Measurements from ENCODE around the gene SLC25A17.
A peak's percentile ranks its signal among the peaks of the same experiment; 100 is the strongest.
"Not testable (repeated sequence)": the region's sequence is repeated elsewhere in the genome, so short reads cannot be mapped to it uniquely, and the experiment has no call there.

The SLC25A17 gene

DNA sequence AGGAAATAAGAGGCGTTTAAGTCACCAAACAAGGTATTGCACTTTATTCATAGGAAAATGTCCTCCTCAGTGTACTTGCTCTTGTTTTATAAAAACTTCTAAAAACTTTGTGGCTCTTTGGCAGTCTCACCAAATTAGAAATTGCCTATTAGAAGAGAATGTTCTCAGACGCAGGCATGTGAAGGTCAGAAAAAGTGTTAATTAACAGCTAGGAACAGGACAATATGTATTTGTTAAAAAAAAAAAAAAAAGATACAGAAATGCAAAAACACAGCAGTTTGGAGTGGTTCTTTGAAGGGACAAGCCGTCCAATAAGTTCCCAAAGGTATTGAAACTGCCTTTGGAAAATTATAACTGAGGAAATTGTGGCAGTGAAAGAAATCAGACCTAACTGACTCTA lies 67.9 kb downstream of the SLC25A17 start:
- no peak for DNase-seq

DNA sequence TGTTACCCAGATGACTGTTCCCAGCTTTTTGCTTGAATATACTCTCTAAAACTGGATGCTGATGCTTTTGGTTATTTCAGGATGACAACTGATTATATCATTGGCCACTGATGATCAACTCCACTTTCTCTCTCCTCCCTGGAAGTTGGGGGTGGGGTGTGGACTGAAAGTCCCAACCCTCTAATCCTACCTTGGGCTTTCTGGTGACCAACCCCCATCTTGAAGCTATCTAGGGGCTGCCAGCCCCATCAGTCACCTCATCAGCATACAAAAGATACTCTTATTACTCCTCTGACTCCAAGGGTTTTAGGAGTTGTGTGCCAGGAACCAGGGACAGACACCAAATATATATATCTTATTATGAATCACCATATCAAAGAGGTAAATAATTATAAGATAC lies 69.3 kb downstream of the SLC25A17 start:
- DNase-seq: no peak

DNA sequence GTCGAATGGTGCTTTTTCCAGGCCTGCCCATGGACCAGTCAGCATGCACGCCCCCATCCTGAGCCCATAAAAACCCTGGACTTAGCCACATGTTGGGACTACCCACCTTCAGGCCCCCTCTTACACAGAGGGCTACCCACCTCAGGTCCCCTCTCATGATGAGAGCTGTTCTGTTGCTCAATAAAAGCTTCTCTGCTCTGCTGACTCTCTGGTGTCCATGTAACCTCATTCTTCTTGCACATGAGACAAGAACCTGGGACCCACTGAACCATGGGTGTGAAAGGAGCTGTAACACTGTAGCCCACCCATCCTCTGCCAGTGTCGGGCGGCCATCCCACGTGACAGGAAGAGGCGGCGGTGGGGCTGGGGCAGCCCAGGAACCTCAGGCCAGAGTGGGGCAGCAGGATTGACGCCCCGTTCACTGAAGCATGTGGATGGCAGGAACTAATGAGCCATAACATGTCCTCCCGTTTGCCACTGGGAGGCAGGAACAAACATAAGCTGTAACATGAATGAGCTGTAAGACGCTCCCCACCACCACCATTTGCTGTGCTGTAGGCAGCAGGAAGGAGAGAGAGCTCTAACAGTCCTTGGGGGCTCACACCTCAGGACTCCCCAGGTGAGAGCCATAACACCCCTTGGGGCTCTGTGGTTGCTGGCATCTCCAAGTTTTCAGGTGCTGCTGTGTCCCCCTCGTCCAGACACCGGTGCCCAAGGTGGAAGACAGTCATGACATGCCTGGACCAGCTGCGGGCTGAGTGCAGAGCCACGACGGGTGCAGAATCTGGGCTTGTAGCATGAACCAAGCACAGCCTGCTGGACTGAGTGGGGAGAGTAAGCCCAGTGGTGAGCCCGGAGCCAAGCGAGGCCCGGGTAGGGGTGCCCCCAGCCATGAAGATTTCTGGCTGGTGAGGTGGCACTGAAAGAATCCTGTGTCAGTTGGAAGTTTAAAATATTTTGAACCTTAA lies 70.5 kb downstream of the SLC25A17 start:
- no peak for DNase-seq

DNA sequence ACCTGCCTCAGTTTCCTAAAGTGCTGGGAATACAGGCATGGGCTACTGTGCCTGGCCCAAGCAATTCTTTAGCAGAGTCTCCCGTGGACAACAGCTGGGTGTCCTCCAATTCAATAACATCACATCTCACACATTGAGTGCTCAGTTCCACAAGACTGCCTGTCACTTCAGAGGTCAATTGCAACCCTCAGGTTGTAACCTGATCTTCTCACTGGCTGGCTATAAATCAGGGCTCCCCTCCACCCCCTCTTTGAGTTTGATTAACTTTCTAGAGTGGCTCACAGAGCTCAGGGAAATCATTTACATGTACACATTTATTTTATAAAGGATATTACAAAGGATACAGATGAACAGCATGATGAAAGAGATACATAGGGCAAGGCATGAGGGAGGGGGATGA lies 71.8 kb downstream of the SLC25A17 start:
- DNase-seq: no peak

DNA sequence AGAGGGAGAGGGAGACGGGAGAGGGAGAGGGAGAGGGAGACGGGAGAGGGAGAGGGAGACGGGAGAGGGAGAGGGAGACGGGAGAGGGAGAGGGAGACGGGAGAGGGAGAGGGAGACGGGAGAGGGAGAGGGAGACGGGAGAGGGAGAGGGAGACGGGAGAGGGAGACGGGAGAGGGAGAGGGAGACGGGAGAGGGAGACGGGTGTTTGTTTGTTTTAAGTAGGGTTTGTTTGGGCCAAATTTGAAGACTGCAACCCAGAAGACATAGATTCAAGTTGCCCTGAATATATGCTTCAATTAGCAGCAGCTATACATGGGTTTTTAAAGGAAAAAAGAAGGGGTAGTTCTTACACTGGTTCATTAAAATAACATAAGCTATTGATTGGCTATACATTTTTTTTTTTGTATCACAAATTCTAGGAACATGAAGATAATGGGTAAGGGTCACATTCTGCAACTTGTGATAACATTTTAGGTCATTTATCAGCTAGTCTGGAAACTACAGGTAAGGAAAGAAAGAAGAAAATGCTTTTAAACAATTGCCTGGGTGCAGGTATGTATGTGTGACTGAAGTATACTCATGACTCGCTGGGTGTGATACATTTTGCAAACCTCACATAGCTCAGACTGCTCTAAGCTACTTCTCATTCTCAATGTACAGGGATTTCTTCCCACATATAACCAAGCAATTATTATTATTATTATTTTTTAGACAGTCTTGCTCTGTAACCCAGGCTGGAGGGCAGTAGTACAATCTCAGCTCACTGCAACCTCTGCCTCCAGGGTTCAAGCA lies 72.5 kb downstream of the SLC25A17 start:
- DNase-seq: no peak

DNA sequence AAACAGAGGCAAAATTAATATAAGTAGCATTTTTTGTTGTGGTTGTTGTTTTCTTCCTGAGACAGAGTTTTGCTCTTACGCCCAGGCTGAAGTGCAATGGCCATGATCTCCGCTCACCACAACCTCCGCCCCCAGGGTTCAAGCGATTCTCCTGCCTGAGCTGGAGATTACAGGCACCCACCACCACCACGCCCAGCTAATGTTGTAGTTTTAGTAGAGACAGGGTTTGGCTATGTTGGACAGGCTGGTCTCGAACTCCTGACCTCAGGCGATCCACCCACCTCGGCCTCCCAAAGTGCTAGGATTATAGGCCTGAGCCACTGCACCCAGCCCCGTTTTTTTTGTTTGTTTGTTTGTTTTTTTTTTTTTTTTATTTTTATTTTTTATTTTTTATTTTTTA lies 75.4 kb downstream of the SLC25A17 start:
- no peak for DNase-seq

DNA sequence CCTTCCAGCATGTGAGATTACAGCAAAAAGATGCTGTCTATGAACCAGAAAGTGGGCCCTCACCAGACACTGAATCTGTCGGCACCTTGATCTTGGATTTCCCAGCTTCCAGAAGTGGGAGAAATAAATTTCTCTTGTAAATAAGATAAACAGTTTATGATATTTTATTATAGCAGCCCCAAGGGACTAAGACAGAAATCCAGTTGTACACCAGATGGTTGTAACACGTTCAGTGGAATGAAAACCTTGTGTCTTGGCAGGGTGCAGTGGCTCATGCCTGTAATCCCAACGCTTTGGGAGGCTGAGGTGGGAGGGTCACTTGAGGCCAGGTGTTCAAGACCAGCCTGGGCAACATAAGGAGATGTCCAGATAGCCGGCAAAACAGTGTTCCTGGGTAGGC lies 78.0 kb downstream of the SLC25A17 start:
- no peak for DNase-seq

DNA sequence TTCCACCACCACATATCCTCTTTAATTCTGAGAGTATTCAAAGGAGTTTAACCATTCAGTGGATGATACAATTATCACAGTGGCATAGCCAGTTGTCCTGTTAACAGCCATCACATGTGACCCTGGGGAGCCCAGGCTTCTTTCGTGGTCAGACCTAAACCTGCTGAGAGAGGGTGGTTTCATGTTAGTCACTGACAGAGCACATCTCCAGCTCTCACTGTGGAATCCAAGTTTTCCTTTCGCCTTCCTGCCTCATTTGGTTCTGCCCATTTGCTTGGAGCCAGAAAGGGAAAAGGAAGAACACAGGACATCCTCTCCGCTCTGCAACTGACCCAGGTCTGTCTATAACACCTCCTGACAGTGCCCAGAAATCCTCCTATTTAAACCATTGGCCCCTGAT lies 79.4 kb downstream of the SLC25A17 start:
- DNase-seq: no peak

DNA sequence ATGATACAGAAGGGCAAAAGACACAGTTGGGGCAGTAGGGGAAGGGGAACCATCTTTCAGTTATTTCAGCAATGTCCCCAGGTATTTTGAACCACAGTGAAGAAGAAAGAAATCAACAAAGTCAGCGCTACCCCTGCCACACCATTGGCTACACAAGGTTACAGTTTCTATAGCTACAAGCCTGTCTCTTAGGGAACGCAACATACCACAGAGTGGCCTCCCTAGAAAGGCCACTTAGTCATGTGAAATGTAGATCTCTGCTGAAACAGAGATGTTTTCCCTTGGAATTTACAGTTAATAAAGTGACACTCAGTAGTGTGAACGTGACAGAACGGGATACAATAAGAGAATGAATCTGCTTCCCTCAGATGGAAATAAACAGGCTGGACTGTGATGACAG lies 85.2 kb downstream of the SLC25A17 start:
- no peak for DNase-seq

DNA sequence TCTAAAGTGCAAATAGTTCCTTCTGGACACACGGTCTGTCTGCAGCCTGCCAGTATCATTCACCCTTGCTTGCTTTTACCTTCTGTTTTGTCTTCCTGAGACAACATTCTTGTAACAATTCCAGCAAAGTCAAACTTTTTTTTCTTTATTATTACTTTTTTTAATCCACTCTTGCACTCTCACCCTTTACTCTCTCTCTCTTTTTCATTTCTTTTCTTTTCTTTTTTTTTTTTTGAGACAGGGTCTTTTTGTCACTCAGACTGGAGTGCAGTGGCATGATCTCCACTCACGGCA lies 86.2 kb downstream of the SLC25A17 start:
- DNase-seq: no peak

DNA sequence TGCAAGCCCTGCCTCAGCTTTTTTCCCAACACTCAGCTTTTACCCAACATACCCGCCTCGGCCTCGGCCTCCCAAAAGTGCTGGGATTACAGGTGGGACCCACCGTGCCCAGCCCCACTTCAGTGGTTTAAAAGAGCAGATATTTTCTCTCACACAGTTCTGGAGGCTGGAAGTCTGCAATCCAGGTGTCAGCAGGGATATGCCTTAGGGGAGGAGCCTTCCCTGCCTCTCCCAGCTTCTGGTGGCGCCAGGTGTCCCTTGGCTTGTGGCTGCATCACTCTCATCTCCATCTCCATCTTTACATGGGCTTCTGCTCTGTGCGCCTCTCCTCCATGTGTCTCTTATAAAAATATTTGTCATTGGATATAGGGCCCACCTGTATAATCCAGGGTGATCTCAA lies 89.9 kb downstream of the SLC25A17 start:
- DNase-seq: no peak

DNA sequence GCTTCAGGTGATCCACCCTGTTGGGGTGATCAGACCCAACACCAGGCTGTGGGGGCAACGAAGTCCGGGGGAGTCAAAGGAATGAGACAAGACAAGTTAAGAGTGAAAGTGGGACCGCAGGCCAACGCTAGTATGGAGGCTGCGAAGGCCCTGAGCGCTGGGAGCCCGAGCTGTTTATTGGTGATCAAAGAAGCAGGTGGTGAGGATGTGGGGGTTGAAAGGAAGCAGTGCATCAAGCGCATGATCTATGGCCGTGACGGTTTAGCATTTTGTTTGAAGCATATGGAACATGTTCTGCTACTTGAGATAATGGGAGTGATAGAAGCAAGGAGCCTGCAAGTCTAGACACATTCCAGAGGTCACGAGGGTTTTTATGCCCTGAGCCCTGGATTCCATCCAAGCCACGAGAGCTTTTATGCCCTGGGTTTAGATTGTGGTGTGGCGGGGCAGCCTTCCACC lies 90.4 kb downstream of the SLC25A17 start:
- no peak for DNase-seq

DNA sequence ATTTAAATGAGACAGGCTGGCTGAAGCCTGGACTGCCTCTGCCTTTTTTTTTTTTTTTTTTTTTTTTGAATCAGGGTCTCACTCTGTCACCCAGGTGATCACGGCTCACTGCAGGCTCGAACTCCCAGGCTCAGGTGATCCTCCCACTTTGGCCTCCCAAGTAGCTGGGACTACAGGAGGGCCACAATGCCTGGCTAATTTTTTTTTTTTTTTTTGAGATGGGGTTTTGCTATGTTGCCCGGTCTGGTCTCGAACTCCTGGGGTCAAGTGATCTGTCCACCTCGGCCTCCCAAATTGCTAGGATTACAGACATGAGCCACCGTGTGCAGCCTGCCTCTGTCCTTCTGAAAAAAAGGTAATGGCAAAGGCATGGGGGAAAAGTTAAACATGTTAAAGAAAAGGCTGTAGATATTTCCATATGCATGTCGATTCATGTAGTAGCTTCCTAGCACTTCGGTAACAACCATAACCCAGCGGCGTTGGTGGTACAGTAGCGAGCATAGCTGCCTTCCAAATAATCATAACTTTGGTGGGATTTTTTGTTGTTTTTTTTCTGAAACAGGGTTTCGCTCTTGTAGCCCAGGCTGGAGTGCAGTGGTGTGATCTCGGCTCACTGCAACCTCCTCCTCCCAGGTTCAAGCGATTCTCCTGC lies 91.1 kb downstream of the SLC25A17 start:
- no peak for DNase-seq

DNA sequence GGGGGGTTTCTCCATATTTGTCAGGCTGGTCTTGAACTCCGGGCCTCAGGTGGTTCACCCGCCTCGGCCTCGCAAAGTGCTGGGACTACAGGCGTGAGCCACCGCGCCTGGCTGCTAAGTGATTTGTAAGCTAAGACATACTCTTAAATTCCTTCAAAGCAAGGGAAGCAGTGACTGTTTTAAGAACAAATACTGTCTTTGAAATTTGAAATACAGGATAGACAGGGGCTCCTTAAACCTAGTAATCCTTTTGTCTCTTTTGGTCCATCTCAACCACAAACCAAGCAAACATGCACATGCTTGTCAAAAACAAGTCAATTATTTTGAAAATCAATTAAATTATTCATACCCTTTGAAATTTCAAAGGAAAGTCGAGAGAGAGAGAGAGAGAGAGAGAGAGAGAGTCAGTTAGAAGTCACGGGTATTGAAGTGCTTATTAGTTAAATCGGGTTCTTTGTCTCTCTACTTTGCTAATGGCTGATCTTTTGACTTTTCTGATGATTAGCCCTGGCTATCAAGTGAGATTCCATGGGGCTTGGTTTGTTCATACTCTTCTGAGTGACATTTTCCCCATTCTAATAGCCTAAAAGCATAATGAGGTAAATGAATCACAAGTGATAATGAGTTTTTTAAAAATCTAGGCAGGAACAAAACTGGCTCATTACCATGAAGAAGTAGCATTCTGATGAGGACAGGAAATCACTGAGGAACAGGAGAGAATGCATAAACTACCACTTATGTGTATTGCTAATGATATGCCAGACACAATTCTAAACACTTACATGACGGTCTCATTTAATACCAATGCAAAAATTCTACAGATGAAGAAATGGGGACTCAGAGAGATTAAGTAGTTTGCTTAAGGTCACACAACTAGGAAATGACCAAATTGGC lies 91.8 kb downstream of the SLC25A17 start:
- no peak for DNase-seq

DNA sequence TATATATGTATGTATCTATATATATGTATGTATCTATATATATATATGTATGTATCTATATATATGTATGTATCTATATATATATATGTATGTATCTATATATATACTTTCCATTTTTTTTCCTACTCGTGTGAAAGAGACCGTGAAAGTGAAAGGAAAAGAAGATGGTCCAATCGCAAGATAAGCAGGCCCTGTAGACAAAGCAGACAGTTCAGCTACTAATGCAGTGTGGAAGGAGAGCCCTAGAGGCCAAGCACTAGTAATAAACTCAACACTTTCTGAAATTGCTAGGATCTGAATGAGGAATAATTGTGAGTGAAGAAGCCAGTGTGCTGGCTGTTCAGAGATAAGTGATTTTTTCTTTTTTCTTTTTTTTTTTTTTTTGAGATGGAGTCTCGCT lies 92.6 kb downstream of the SLC25A17 start:
- no peak for DNase-seq

DNA sequence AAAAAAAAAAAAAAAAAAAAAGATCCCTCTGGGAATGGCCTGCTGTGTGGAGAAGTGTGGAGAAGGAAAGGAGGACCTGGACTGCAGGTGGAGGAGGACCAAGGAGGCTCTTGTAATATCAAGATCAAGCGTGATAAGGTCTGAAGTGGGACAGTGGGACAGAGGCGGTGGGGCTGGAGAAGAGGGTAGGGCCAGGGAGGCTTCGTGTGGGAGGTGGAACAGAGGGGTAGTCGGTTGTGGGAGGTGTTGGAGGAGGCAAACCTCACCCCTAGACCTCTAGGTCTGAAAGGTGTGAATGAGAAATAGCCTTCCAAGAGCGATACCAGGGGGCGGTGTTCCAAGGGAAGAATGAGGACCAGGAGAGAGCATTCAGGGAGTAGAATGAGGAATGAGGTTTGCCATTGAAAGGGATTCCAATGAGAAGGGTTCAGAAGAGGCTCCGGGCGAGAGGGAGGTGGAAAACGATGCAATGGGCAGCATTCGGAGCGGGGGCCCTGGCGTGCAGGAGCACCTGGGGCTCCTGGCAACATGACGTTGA lies 95.7 kb downstream of the SLC25A17 start:
- DNase-seq: no peak

DNA sequence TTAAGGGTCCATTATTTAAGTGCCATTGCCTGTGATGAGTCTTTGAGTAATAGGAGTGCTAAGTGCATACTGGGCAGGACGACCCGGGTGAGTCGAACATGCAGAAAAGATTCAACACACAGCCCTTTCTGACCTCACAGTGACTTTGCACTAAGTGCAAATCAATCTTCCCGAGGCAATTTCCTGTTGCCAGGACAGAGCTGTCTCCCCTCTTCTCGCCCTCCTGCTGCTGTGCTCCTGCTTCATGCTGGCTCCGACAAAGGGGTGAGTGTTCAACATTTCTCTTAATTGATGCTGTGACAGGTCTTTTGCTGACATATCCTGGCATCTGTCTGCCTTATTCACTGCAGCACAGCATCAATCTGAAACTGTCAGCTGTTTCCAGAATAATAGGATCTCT lies 97.9 kb downstream of the SLC25A17 start:
- peak in 1 of 2 experiments; percentile 30 for DNase-seq

DNA sequence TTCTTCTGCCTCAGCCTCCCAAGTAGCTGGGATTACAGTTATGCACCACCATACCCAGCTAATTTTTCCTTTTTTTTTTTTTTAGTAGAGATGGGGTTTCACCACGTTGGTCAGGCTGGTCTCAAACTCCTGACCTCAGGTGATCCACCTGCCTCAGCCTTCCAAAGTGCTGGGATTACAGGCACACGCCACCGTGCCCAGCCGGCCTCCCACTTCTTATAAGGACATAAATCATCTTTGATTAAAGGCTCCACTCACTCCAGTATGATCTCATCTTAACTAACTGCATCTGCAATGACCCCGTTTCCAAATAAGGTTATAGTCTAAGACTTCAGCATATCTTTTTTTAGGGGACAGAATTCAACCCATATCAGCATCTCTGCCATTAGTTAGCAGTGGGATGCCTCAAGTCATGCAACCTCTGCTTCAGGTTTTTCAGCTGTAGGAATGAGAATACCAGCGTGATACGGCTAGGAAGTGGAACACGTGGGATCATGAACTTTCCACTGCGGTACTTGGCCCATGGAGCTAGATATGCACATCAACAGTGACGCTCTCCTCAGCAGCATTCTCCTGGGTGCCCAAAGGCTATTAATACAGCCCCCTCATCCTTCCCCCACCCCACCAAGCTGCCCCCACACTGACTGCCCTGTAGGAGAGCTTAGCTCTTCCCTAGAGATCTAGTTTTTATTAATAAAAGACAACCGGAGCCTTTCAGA lies 98.4 kb downstream of the SLC25A17 start:
- DNase-seq: no peak

DNA sequence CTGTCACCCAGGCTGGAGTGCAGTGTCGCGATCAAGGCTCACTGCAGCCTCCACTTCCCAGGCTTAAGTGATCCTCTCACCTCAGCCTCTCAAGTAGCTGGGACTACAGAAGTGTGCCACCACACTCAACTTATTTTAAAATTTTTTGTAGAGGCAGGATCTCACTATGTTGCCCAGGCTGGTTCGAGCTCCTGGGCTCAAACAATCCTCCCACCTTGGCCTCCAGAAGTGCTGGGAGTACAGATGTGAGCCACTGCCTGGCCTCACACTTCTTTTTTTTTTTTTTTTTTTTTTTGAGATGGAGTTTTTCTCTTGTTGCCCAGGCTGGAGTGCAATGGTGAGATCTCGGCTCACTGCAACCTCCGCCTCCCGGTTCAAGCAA lies 99.0 kb downstream of the SLC25A17 start:
- DNase-seq: not testable (repeated sequence)
